Prostate gland (tissue), 2 donors: Measurements from ENCODE around the gene INPP4B.

ENCODE experiments used
- POLR2A ChIP-seq: fragments of 450-650 bp; IDR thresholded peaks from one replicate; pipeline ENCODE4 v1.6.1; 2016; ENCODE audit warnings: antibody characterized with exemption, mild to moderate bottlenecking
- TF ChIP-seq, protein P1 (sequence below), 4 experiments: fragments of 200-600 bp in 2 of 4; fragments of 450-650 bp in 2 of 4; sonication (generic) in 2 of 4; IDR thresholded peaks; 1 replicate in 3 of 4; 2 replicates in 1 of 4; pipeline ENCODE4 v1.5.1; 2016 to 2019; ENCODE audit warnings: antibody characterized with exemption in 4 of 4, mild to moderate bottlenecking in 2 of 4, moderate library complexity in 2 of 4

DNA sequence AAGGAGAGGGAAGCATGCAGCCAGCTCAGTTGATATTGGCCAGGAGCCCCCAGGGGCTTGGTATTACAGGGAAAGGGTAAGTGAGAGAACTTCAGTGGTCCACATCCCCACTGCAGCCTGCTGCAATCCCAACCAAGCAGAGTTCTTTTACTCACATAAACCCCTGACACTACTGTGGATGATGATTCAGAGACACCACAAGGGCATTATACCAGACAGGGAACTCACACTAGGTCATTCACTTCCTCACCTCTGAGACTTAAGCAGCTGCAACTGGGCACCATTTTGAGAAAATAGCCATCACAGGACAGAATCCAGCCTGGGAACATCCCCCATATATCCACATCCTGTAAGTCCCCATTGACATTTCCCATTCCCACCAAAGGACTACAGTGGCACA is 248.0 kb downstream of the INPP4B start:
- TF ChIP-seq, protein P1, sequence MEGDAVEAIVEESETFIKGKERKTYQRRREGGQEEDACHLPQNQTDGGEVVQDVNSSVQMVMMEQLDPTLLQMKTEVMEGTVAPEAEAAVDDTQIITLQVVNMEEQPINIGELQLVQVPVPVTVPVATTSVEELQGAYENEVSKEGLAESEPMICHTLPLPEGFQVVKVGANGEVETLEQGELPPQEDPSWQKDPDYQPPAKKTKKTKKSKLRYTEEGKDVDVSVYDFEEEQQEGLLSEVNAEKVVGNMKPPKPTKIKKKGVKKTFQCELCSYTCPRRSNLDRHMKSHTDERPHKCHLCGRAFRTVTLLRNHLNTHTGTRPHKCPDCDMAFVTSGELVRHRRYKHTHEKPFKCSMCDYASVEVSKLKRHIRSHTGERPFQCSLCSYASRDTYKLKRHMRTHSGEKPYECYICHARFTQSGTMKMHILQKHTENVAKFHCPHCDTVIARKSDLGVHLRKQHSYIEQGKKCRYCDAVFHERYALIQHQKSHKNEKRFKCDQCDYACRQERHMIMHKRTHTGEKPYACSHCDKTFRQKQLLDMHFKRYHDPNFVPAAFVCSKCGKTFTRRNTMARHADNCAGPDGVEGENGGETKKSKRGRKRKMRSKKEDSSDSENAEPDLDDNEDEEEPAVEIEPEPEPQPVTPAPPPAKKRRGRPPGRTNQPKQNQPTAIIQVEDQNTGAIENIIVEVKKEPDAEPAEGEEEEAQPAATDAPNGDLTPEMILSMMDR (IDR thresholded peaks at IDR 0.05): no peak
- no peak for TF ChIP-seq POLR2A
